HG02840 (cell line): ENCODE data around the gene SEMA3A.

ENCODE experiments used
- ATAC-seq: cut with Tn5 transposase; IDR thresholded peaks from one replicate; pipeline ENCODE4 v1.9.1; 2021; ENCODE audit warnings: mild to moderate bottlenecking, moderate library complexity, moderate number of reproducible peaks; ENCODE audit not compliant: unreplicated experiment, low FRiP score

The SEMA3A gene

DNA sequence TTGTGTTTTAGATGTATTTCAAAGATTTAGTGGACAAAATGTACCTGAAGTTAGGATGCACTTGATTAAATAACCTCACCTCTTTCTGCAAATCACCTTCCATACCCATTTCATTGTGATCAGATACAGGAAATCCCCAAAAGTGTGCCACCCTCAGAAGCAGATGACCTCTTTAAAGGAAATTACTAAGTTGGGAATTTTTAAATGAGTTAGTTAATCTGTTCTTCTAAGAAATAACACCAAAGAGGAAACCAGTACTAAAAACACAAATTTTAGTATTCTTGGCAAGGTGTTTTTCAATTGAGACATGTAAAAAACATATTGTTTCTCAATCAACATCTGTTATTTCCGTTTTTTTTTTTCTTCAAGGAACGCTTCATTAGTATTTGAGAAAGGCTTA, 4.6 kb upstream of the SEMA3A start:
- ATAC-seq = no peak

DNA sequence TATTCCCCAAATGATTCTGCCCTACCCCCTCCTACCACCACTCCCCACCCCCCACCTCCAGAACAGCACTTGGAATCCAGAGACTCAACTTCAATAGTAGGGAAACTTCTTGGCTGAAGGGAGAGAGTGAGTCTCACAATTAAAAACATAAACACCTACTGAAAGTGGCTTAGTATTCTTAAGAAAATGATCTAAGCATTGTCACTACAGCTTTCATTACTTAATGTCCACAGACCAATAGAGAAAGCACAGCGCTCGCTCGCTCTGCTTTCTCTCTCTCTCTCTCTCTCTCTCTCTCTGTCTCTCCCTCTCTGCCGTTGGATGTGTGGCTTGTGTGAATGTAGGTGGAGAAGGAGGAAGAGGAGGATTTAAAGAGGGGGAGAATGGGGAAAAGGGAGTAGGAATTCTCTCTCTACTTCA, 1.5 kb upstream of the SEMA3A start:
- ATAC-seq = no peak

DNA sequence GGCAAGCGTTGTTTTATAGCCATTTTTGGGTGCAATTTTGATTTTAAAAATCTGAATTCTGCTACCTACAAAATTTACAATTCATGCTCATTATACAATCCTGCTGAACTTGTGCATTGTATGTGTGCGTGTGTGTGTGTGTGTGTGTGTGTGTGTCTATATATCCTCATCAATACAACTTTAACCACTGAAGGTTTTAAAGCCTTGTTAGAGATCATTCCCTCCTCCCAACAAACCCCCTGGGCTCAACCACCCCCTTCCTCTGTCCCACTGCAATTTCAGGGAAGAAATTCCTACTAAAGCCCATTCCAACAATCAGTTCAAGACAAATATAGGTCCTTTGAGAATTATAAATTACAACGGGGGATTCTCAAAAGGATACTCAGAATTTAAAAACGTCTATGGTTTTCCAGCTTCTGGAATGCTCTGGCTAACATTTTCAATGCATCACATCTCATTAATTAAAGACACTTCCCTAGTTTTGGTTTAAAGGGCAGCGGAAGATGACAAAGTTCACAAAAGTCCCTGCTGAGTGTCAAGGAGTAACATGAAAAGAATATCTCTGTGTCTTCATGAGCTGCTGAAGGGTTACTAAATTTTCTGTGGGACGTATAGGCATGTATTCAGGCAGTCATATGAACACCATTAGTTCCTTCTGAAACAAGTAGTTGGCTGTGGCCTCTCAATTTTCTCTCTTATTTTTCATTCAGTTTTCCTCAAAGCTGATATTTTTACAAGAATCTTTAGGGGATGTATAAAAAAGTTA, 889 bp upstream of the SEMA3A start:
- ATAC-seq = no peak

GRCh38 chr7:84193747-84194146, 842 bp downstream of the SEMA3A start:
- no peak for ATAC-seq

DNA sequence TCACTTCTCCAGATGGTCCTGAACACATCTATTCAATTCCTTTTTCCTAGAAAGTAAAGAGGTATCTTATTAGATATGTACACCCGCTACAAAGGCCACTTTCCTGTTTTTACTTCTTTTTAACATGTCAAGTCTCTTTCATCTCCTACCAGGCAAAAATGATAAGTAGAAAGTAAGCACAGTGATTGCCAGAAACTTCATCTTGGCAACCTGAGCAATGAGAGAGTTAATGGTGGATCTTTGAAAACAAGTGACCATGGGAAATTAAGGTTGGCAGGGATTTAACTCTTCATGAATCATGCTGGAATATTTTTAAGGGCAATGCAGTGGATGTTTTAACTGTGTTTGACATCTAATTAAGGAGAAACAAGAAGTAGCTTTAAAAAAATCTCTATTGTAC, 2.7 kb downstream of the SEMA3A start:
- no peak for ATAC-seq

- ATAC-seq = no peak
Observed at GRCh38 chr7:84191261-84191660, 3.3 kb downstream of the SEMA3A start.

- ATAC-seq = no peak
Observed at GRCh38 chr7:84190016-84190705, 4.4 kb downstream of the SEMA3A start.

DNA sequence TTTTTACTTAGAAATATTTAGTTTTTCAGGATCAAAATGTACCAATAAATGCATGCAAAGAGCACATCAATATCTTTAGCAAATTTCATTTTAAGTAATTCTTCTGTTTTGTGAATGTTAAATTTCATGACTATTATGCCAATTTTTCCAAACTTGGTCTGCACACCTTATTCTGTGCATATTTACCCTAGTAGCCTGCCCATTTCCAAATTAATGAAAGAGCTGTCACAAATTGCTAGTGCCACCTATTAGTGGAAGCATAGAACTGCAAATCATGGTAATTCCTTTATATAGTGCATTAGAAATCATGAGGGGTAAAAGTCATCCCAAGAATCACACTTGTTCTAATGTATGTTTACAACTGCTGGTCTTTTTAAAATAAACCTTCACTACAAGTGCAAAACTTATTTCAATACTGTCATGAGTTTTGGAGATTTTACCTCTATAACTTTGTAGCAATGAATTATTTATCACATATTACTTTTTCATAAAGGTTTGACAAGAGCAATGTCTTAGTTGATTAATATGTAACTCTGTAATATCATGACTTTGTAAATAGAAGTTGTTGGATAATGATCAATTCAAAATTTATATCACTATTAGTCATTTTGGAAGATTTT, 5.7 kb downstream of the SEMA3A start:
- no peak for ATAC-seq

- no peak for ATAC-seq
Observed at GRCh38 chr7:84187813-84188510, 6.6 kb downstream of the SEMA3A start.

DNA sequence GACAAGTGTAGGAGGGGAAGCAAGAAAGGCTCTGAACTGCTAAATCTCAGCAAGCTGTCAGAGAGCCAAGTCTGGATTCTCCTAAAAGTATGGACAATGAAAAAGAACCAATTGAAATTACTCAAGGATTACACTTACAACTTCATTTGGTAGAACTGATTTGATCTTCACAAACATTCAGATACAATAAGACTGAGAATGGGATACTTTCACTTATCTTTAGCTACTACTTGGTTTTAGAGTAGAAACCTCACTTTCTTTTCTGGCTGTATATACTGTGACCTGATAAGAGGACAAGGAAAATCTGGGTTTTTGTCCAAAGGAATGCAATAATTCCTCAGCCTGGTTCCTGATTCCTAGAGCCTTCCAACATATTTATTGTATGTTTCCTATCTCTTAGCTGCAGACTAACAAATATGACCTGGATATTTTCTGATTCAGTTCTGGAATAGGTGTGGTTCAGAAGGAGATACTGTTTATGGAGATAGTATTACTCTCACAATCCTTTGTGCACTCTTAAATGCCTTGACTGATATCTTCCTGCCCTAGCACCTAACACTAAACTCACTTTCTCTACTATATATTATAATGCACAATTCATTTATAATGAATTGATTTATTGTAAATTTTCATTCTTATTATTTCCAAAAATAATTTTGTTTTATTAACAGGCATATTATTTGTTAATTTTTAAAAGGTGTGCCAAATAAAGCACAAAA, 7.3 kb downstream of the SEMA3A start:
- no peak for ATAC-seq

GRCh38 chr7:84183741-84184140, 10.8 kb downstream of the SEMA3A start:
- no peak for ATAC-seq

DNA sequence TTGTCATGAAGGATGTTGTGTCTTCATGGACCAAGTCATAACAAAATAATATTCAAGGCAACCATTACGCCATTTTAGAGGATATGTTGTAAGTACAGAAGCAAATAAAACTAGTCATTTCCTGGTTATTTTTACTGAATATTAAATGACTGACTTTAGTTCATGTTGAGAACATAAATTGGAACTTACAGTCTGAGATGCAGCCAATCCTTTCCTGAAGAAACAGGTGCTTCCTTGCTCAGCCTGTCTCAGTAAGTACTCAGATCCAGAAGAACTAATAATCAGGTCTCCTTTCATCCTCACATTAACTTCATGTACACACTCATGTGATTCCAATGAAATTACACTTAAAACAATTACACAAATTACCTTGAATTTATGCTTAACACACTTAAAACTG, 12.3 kb downstream of the SEMA3A start:
- ATAC-seq = no peak

DNA sequence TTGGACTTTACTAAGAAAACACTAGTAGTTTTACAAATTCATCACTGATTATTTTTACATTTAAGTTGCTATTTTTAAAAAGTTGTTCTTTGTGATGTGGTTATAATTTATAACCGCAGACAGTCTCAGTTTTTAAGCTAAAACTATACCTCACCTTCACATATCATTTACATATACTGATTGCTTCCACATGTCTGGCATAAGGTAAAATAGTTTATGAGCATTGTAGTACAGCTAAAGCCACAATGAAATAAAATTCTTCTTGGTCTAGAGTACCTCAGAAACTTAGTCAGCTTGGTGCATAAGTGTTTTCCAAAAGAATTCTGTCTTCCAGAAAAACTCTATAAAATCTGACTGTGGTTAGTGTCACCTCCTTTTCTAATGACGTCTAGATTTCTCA, 13.0 kb downstream of the SEMA3A start:
- ATAC-seq = no peak

DNA sequence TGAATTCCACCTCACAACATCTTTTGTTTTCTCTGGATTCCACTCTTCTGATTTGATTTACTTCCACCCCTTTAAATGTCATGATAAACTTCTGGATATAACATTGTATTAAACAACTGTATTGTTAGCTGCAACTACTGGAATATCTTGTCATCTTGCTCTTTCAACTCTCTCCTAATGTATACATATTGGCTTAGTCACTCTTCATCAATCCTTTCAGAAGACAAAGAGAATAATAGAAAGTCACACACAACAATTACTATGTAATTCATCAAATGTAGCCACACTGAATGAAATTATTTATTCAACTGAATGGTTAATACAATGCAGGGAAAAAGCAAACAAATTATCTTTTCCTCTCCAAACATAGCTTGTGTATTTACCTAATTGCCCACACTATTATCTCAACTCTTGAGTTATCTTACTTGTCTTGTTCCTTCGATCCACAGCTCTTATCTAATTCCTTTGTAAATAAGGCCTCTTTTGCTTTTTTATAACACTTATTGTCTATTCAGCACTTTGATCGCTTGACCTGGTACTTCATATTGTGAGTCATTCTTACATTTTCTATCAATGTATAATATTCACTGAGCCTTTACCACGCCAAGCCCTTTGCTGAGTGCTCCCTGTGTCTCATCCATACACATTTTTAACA, 16.7 kb downstream of the SEMA3A start:
- ATAC-seq = no peak

GRCh38 chr7:84176716-84177115, 17.9 kb downstream of the SEMA3A start:
- no peak for ATAC-seq

DNA sequence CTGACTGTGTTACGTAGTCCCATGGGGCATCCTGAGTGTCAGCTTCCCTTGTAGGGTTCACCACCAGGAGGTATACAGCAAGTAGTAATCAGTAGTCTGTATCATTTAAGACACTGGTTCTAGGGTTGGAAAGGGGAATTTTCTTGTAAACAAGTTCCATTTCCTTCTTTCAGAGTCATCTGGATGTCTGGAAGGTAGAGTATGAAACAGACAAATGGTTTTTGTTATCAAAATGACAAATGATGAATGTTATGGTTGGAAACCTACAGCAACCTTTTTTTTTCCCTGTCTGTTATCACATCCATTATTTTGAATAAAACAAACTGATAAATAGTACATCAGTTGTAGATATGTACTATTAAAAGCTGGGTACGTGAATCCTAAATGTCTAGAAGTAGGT, 19.1 kb downstream of the SEMA3A start:
- no peak for ATAC-seq

- ATAC-seq = no peak
Observed at GRCh38 chr7:84170646-84171045, 23.9 kb downstream of the SEMA3A start.

- ATAC-seq = no peak
Observed at GRCh38 chr7:84162584-84162983, 32.0 kb downstream of the SEMA3A start.

DNA sequence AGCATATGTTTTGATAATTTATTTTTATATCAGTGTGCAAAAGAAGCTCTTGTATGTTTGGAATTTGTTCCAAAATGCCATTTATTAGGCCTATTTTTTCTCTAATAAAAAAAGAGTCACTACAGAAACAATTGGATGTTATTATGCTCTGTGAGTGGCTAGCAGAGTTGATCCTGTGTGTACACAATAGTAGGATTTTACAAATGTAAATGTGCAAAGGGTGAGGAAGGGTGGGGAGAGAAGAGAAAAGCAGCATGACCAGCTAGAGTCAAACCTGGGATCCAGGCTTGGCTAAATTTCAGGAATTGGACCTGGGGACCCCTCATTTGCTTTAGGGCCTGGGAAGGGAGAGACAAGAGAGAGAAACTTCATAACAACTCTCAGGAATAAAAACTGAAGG, 32.5 kb downstream of the SEMA3A start:
- no peak for ATAC-seq

GRCh38 chr7:84161398-84161797, 33.2 kb downstream of the SEMA3A start:
- ATAC-seq = no peak
